GM10248 (cell line): ENCODE data around the gene KCNIP4.

Experiments
- CTCF ChIA-PET: fragments of 300-600 bp; sonication (Branson Sonifier 250); formaldehyde crosslinking; extraction: SDS; loops from one replicate; lab custom pipeline; 2021; ENCODE audit warnings: antibody characterized with exemption; lab: Yijun Ruan, JAX
- POLR2A ChIA-PET: fragments of 350-650 bp; sonication (Branson Sonifier 250); formaldehyde crosslinking; extraction: SDS; loops from one replicate; lab custom pipeline; 2020; ENCODE audit warnings: antibody characterized with exemption; lab: Yijun Ruan, JAX
- DNase-seq: peaks from one replicate; pipeline ENCODE4 v3.0.0; 2012; ENCODE audit errors: extremely low spot score
- TF ChIP-seq, protein P1 (sequence below): IDR thresholded peaks from 2 replicates; pipeline ENCODE4 v1.5.1; 2012; ENCODE audit warnings: mild to moderate bottlenecking, low read depth; ENCODE audit errors: extremely low read depth, missing control alignments, control extremely low read depth

Gene KCNIP4

DNA sequence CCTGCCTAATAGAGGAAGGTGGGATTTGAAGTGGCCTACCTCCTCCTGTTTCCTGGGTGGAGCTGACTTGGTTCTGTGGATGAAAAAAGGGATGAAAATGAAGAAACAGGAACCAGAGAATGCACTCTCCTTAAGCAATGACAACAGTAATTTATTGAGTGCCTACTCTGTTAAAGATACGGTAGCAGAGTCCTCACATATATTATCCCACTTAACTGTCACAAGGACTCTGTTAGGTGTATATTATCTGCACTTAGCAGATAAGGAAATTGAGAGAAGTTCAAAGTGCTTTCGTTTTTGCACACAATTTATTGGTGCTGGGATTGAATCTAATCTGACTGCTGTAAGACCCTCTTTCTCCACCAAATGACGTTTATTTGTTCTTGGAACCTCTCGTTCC lies 947.1 kb downstream of the KCNIP4 start:
- TF ChIP-seq, protein P1, sequence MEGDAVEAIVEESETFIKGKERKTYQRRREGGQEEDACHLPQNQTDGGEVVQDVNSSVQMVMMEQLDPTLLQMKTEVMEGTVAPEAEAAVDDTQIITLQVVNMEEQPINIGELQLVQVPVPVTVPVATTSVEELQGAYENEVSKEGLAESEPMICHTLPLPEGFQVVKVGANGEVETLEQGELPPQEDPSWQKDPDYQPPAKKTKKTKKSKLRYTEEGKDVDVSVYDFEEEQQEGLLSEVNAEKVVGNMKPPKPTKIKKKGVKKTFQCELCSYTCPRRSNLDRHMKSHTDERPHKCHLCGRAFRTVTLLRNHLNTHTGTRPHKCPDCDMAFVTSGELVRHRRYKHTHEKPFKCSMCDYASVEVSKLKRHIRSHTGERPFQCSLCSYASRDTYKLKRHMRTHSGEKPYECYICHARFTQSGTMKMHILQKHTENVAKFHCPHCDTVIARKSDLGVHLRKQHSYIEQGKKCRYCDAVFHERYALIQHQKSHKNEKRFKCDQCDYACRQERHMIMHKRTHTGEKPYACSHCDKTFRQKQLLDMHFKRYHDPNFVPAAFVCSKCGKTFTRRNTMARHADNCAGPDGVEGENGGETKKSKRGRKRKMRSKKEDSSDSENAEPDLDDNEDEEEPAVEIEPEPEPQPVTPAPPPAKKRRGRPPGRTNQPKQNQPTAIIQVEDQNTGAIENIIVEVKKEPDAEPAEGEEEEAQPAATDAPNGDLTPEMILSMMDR, result no peak
- ChIA-PET POLR2A (no interaction called here), CTCF (no interaction called here)
- no peak for DNase-seq

GRCh38 chr4:20997886-20998285 lies 950.7 kb downstream of the KCNIP4 start:
- no peak for DNase-seq
- TF ChIP-seq, protein P1, result no peak
- CTCF ChIA-PET, result no interaction called here
- POLR2A ChIA-PET, result no interaction called here

DNA sequence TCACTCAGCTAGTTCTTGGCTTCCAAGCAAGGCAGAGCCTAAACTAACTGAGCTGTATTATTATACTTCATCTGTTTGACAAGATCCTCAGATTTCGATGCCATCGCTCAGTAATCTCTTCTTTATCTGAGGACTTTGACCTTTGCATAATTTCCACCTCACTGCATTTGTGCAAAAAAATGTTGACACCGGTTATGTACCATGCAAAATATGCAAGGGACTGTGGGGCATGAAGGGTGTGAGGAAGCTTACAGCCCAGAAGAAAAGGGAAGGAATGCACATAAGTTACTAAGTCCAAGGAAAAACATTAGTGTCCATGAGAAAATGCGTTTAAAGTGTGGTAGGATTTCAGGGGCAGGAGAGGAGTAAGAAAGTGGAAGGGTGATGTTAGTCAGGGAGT lies 953.0 kb downstream of the KCNIP4 start:
- no peak for DNase-seq
- CTCF ChIA-PET, result no interaction called here
- TF ChIP-seq, protein P1, result no peak
- POLR2A ChIA-PET, result no interaction called here

- no peak for DNase-seq
- TF ChIP-seq, protein P1, result no peak
- ChIA-PET POLR2A (no interaction called here), CTCF (no interaction called here)
Observed at GRCh38 chr4:20995015-20995414, 953.6 kb downstream of the KCNIP4 start.

GRCh38 chr4:20992002-20992401 lies 956.6 kb downstream of the KCNIP4 start:
- TF ChIP-seq, protein P1, result no peak
- no peak for DNase-seq
- CTCF ChIA-PET, result no interaction called here
- POLR2A ChIA-PET, result no interaction called here

- no peak for DNase-seq
- CTCF ChIA-PET, result interaction anchor here (1.7 kb wide), 1 partner anchor 214 kb away, joined by 3 read pairs; no protein-coding TSS in a partner anchor
- TF ChIP-seq, protein P1, result no peak
- POLR2A ChIA-PET, result no interaction called here
Observed at GRCh38 chr4:20987191-20987590, 961.4 kb downstream of the KCNIP4 start.

DNA sequence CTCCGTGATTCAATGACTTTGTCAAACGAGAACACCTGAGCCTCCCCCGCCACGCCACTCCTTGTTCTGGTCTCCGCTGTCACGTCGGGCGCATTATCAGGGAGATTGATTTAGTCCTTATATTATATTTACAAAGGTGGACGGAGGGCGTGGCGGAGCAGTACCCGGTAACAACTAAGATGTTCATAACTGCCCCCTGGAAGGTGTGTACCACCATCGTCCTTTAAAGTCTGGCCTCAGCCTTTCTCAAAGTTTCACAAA lies 964.1 kb downstream of the KCNIP4 start:
- DNase-seq, result no peak
- CTCF ChIA-PET, result no interaction called here
- POLR2A ChIA-PET, result no interaction called here
- TF ChIP-seq, protein P1, result no peak
